DLD1 (cell line): ENCODE measurements around the gene SLC9A3.

Source experiments
- in situ Hi-C: cut with HindIII; loops from 2 replicates; pipeline ENCODE4 v1.10.0; 2017; ENCODE audit warnings: low sequenced_read_pairs

The SLC9A3 gene

GRCh38 chr5:464843-465590 lies 59.2 kb downstream of the SLC9A3 start:
- in situ Hi-C loops: no loop called here

- in situ Hi-C loops: no loop called here
Observed at GRCh38 chr5:464446-464842, 59.8 kb downstream of the SLC9A3 start.

DNA sequence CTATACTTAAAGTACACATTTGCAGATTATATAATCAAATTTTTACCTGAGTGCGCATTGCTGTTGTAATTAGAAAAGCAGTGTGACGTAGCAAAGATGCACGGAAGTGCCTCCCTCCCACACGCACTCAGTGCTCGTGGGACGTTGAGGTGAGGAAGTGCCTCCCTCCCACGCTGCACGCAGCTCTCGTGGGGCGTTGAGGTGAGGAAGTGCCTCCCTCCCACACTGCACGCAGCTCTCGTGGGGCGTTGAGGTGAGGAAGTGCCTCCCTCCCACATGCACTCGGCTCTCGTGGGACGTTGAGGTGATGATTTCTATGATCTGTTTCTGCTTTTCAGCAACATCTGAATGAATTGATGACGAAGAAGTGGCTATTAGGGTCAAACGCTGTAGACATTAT lies 60.3 kb downstream of the SLC9A3 start:
- in situ Hi-C loops: no loop called here

DNA sequence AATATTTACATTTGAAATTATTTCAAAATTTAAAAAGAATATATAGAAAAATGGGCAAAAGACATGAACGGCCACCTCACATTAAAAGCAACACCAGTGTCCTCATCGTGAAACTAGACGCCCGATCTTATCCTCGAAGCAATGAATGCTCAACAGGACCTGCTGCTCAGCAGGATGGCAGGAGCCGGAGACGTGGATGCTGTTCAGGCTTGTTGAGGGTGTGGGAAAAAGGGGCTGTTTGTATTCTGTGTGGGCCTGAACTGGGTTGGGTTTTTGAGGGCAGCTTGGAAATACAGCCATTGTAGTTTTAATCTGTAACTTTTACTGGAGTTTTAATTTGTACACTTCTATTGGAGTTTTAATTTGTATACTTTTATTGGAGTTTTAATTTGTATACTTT lies 60.9 kb downstream of the SLC9A3 start:
- in situ Hi-C loops: no loop called here

DNA sequence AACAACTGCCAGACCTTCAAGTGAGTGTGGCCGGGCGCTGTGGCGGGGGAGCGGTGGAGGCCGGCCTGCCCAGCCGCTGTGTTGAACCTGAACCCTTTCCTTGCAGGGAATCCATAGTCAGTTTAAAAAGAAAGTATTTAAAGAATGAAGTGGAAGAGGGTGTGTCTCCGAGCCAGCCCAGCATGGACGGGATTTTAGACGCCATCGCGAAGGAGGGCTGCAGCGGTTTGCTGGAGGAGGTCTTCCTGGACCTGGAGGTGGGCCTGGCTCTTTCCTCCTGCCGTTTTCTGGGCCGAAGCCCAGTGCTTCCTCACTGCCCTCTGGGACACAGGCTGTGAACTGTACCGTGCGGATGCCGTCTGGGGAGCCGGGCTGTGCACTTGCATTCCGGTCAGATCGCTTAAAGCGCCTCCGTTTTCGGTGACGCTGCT lies 62.2 kb downstream of the SLC9A3 start:
- in situ Hi-C loops: no loop called here

GRCh38 chr5:460273-460625 lies 64.0 kb downstream of the SLC9A3 start:
- in situ Hi-C loops: no loop called here

DNA sequence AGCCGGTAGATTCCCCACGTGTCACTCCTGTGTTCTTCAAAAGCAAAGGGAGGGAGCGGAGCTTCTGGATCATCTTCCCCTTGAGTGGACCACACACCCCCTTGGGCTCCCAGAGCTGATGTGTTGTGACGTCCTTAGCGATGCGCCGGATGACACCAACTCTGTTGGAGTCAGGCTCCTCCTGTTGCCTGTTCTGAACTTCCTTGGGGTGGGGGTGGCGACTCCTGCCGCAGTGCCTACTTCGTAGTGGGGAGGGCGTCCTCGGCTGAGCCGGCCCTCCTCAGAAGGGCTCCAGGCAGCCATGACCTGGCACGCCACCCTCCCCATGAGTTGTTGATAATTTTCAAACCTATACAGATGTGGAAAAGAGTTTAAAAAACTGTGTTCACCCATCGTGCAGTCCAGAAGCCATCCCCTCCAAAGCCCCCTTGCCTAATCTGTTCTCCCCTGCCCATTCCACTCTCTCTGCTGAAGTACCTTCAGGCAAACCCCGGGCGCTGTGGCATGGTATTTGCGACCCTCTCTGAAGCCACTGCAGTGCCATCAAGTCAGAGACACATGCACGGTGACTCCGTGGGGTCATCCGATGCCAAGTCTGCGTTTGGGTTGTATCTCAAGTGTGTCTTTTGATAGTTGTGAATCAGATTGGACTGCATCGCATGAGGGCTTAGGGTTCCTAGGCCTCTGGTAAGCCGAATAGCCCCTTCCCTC lies 64.5 kb downstream of the SLC9A3 start:
- in situ Hi-C loops: no loop called here

- in situ Hi-C loops: no loop called here
Observed at GRCh38 chr5:458547-459353, 65.5 kb downstream of the SLC9A3 start.

DNA sequence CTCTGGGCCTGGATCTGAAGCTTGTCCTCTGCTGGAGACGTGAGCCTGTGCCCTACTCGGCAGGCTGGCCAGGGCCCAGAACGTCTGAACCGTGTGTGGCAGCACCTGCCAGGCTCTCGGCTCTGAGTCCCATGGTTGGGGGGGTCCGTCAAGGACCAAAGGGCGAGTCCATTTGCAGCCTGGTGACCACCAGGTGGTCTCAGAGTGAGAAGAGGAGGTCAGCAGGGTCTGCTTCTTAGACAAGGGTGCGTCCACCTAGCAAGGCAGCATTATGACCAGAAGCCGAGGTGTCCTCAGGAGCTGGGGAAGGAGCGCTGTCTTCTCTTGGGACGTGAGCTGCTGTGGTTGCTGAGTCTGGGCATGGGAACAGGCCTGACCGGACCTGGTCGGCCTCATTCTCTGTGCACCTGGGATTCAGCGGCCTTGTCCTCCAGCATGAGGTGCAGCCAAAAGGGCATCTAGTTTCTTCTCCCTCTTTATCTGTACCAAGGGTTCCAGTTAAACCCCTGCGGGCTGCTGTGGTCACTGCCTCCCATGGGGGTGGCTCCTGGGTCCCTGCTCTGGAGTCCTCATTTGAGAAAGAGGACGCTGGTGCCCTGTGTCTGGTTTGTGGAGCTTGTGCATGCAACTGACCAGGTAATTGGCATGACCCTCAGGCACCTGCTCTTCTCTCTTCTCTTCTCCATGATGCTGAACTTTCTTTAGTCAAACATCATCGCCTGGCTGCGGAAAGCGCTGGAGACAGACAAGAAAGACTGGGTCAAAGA lies 66.9 kb downstream of the SLC9A3 start:
- in situ Hi-C loops: no loop called here

DNA sequence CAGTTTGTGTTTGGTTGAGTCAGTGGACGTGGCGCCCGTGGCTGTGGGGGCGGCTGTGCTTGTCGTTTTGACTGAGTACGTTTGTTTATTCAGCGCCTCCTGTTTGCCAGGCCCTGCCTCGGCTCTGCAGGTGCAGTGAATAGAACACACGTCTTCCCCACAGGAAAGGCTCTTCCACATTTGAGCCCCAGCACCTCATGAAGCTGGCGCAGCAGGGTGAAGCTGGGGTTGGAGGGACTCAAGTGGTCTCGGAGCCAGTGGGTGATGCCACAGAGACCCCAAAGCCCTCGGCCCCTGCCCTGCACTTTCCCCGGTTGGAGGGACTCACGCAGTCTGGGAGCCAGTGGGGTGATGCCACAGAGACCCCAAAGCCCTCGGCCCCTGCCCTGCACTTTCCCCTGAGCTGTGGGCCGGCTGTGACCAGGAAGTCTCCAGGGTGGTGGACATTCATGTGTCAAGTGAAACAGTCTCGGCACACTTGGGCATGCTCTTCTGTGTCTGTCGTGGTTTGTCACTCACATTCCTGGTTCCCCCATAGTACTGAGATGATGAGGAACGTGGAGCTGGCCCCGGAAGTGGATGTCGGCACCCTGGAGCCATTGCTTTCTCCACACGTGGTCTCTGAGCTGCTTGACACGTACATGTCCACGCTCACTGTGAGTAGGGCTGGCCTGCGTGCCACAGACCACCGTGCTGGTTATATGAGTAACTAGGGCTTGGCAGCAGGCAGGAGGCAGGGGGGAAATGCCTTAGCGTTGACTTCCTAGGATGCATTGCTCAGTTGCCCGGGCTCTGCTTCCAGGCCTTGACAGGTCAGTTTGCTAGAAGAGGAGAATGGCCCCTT lies 67.7 kb downstream of the SLC9A3 start:
- in situ Hi-C loops: no loop called here

GRCh38 chr5:455806-456205 lies 68.4 kb downstream of the SLC9A3 start:
- in situ Hi-C loops: no loop called here

DNA sequence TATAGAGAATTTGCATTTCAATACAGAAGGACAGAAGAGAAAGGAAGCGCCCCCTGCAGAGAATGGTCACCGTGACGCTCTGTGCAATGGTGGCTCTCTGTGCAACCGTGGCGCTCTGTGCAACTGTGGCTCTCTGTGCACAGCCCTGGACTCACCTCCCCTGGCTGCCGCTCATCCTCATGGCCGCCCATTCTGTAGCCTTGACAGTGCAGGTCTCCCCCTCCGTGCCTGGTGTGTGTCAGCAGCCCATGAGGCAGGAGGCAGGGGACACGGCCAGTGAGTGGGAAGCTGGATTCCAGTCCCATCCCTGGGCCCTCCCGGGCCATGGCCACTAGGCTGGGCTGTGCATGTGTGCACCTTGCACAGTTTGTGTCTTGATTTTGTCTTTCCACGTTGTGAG lies 69.3 kb downstream of the SLC9A3 start:
- in situ Hi-C loops: no loop called here

DNA sequence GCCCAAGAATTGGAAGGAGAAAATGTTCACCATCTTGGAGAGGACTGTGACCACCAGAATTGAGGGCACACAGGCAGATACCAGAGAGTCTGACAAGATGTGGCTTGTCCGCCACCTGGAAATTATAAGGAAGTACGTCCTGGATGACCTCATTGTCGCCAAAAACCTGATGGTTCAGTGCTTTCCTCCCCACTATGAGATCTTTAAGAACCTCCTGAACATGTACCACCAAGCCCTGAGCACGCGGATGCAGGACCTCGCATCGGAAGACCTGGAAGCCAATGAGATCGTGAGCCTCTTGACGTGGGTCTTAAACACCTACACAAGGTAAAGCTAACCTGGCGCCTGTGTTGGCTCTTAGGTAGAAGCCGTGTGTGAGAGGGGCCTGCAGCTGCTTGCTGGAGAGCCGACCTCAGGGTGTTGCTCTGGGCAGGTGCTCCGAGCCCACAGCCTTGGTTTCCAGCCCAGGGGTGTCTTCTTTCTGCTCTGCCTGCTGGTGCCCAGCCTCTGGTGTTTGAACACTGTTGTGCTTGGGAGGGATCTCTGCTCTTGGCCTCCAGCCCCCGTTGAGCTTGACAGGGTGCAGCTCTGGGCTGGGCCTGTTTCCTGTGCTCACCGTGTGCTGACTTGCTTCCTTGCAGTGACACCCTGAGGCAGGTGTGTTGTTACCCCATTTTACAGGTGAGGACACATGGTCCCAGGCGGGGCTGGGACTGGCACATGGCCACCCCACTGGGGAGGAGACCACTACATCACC lies 70.3 kb downstream of the SLC9A3 start:
- in situ Hi-C loops: no loop called here

GRCh38 chr5:452978-453710 lies 71.1 kb downstream of the SLC9A3 start:
- in situ Hi-C loops: no loop called here

GRCh38 chr5:451587-452458 lies 72.4 kb downstream of the SLC9A3 start:
- in situ Hi-C loops: no loop called here

- in situ Hi-C loops: no loop called here
Observed at GRCh38 chr5:449151-449550, 75.1 kb downstream of the SLC9A3 start.

DNA sequence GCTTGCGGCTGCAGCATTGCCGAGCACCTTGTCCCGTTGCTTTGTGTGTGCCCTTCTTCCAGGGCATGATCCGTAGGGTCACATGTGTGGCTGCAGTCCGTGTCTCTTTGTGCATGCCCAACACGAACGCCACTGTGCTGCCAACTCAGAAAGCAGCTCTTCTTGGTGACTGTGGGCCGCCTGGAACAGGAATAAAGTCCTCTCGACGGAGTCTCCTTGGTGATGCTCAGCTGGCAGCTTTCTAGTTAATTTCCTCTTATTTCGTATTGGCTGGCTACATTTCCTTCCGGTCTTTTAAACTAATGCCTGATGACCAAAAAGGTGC lies 75.5 kb downstream of the SLC9A3 start:
- in situ Hi-C loops: no loop called here
